ENCODE data around the gene DNER. TPM values are rescaled to one million over a fixed set of nuclear protein-coding genes. Genes with fewer than 3 reads are reported as not detected.

DNER gene
- total and polyA plus RNA-seq, 2 donors (not counting 3 experiments of a cell fraction or from before 2014, with no cell fraction given): 0.01 TPM; not detected in 1

DNA sequence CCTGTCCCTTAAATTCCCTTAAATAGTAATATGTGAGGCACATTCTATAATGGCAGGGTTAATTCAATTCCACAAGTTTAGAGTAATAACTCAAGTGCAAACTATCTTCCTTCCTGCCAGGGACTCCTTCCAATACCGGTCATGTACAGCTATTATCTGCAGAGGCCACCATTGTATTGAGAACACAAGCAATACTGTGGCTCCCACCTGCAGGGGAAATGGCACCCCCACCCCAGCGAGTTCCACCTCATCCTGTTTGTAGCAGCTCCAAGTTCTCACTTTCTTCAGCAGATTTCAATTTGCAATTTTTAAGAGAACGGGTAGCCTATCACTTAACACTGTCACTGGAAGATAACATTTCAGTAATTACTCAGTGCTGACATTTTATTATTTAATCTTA, 271.2 kb downstream of the DNER start:
- no peaks in the 10 kb centered on the region for H3K79me2 ChIP-seq (ENCODE audit: control insufficient read depth, insufficient read depth, low read length)
- FAIRE-seq (no peak), DNase-seq (ENCODE audit: low read depth, low spot score) (peak; percentile 54)
- H3K27me3 ChIP-seq (ENCODE audit: control insufficient read depth in 2 of 2, insufficient read depth in 2 of 2, low read length in 2 of 2): peaks cover 0 to 2% of the 10 kb centered on the region in 2 experiments
- no peak overlapping the region for H3K27ac ChIP-seq (ENCODE audit: insufficient read depth, low read depth, low read length)
- H3K9me1 ChIP-seq (replicated peaks; ENCODE audit: control insufficient read depth, extremely low read depth, insufficient read depth, low read length): no peaks in the 10 kb centered on the region
- ChIA-PET CTCF (interaction anchor here (0.7 to 3.9 kb wide), 7 partner anchors 9 to 1552 kb away, joined by 3 to 33 read pairs (median 10); no protein-coding TSS in a partner anchor), POLR2A (no interaction called here)
- no peaks in the 10 kb centered on the region for H4K20me1 ChIP-seq (replicated peaks; ENCODE audit: control insufficient read depth, extremely low read depth, insufficient read depth, low read length)
- H3K4me3 ChIP-seq (replicated peaks in 1 of 3; ENCODE audit: insufficient read depth in 1 of 3, low read depth in 1 of 3, low read length in 3 of 3): no peak overlapping the region
- H3K4me2 ChIP-seq (ENCODE audit: insufficient read depth, low read length): no peak overlapping the region
- no peaks in the 10 kb centered on the region for H3K36me3 ChIP-seq (ENCODE audit: control insufficient read depth in 2 of 2, extremely low read depth in 1 of 2, insufficient read depth in 2 of 2, low read length in 2 of 2)
- no peak overlapping the region for H2AFZ ChIP-seq (ENCODE audit: low read depth, low read length)
- H3K9ac ChIP-seq (replicated peaks; ENCODE audit: extremely low read depth, insufficient read depth, low read length): no peak overlapping the region
- TF ChIP-seq, protein P1, sequence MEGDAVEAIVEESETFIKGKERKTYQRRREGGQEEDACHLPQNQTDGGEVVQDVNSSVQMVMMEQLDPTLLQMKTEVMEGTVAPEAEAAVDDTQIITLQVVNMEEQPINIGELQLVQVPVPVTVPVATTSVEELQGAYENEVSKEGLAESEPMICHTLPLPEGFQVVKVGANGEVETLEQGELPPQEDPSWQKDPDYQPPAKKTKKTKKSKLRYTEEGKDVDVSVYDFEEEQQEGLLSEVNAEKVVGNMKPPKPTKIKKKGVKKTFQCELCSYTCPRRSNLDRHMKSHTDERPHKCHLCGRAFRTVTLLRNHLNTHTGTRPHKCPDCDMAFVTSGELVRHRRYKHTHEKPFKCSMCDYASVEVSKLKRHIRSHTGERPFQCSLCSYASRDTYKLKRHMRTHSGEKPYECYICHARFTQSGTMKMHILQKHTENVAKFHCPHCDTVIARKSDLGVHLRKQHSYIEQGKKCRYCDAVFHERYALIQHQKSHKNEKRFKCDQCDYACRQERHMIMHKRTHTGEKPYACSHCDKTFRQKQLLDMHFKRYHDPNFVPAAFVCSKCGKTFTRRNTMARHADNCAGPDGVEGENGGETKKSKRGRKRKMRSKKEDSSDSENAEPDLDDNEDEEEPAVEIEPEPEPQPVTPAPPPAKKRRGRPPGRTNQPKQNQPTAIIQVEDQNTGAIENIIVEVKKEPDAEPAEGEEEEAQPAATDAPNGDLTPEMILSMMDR (IDR thresholded peaks at IDR 0.05; ENCODE audit: extremely low read depth in 1 of 2, insufficient read depth in 1 of 2, low read depth in 1 of 2, low read length in 2 of 2): no peak
- peaks cover 8% of the 10 kb centered on the region for H3K4me1 ChIP-seq (ENCODE audit: control insufficient read depth, extremely low read depth, insufficient read depth, low read length)
- H3K9me3 ChIP-seq (replicated peaks; ENCODE audit: control insufficient read depth, insufficient read depth, low read length): no peaks in the 10 kb centered on the region
- intact Hi-C loops (cut with micrococcal nuclease): loop anchor here (10.0 kb wide), 1 partner anchor 1628 kb away; the partner anchor contains the start of gene CCL20
- dilution Hi-C loops (cut with MboI; ENCODE audit: extremely low pct_ligation_motif_present, low sequenced_read_pairs): no loop called here
- BruUV-seq (replicated peaks): no TSS peak

DNA sequence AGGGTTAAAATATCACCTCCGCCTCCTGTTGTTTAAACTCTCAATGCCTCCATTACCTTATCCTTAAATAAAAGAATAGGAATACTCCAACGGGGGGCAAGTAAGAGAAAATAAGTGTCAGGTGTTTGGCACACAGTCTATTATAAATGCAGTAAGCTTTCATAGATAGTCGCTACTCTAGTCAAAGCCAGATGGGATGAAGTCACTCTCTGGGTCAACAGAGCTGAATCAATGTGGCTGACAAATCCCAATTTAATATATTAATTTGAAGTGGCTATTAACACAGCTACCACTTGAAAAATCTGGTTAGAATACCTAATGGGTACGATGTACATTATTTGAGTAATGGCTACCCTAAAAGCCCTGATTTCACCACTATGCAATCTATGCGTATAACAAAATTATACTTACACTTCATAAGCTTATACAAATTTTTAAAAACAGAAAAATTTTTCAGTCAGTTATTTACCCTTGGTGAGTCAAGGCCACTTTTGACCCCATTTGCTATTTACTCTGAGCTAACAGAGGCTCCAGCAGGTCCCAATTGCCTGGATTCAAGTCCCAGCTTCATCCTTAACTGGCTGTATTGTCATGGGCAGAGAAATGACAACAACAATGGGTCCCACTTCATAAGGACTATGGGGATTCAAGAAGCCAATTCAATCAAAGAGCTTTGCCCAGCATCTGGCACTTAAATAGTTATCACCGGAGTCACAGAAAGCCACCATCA, 275.8 kb downstream of the DNER start:
- Histone ChIP-seq H3K27me3 (ENCODE audit: control insufficient read depth in 2 of 2, insufficient read depth in 2 of 2, low read length in 2 of 2) (peaks cover 0 to 2% of the 10 kb centered on the region in 2 experiments), H3K4me1 (ENCODE audit: control insufficient read depth, extremely low read depth, insufficient read depth, low read length) (peaks cover 3% of the 10 kb centered on the region), H3K4me2 (ENCODE audit: insufficient read depth, low read length) (no peak overlapping the region), H3K79me2 (ENCODE audit: control insufficient read depth, insufficient read depth, low read length) (no peaks in the 10 kb centered on the region), H3K9me1 (replicated peaks; ENCODE audit: control insufficient read depth, extremely low read depth, insufficient read depth, low read length) (no peaks in the 10 kb centered on the region), H2AFZ (ENCODE audit: low read depth, low read length) (no peak overlapping the region), H3K4me3 (replicated peaks in 1 of 3; ENCODE audit: insufficient read depth in 1 of 3, low read depth in 1 of 3, low read length in 3 of 3) (no peak overlapping the region), H3K36me3 (ENCODE audit: control insufficient read depth in 2 of 2, extremely low read depth in 1 of 2, insufficient read depth in 2 of 2, low read length in 2 of 2) (no peaks in the 10 kb centered on the region), H4K20me1 (replicated peaks; ENCODE audit: control insufficient read depth, extremely low read depth, insufficient read depth, low read length) (no peaks in the 10 kb centered on the region), H3K9ac (replicated peaks; ENCODE audit: extremely low read depth, insufficient read depth, low read length) (no peak overlapping the region), H3K9me3 (replicated peaks; ENCODE audit: control insufficient read depth, insufficient read depth, low read length) (no peaks in the 10 kb centered on the region), H3K27ac (ENCODE audit: insufficient read depth, low read depth, low read length) (no peak overlapping the region)
- intact Hi-C loops (cut with micrococcal nuclease): loop anchor here (10.0 kb wide), 2 partner anchors 1504 to 1554 kb away; no protein-coding TSS in a partner anchor
- dilution Hi-C loops (cut with MboI; ENCODE audit: extremely low pct_ligation_motif_present, low sequenced_read_pairs): no loop called here
- POLR2A ChIA-PET: no interaction called here
- DNase-seq (ENCODE audit: low read depth, low spot score) (no peak), FAIRE-seq (no peak)
- CTCF ChIA-PET: interaction anchor here (0.9 to 3.0 kb wide), 2 partner anchors 7 to 148 kb away, joined by 3 to 14 read pairs; no protein-coding TSS in a partner anchor
- TF ChIP-seq MYC (IDR thresholded peaks at IDR 0.05; ENCODE audit: low read depth, low read length) (no peak), EZH2 (IDR thresholded peaks at IDR 0.05; ENCODE audit: borderline replicate concordance, low read depth, low read length, severe bottlenecking) (no peak), JUN (IDR thresholded peaks at IDR 0.05; ENCODE audit: borderline replicate concordance, insufficient read depth, insufficient read length, low read depth) (no peak), FOS (IDR thresholded peaks at IDR 0.05; ENCODE audit: borderline replicate concordance, insufficient read depth, low read length) (no peak), POLR2A (IDR thresholded peaks at IDR 0.05; ENCODE audit: low read depth, low read length) (no peak), GATA2 (IDR thresholded peaks at IDR 0.05; ENCODE audit: insufficient read depth, insufficient read length, low read depth, low read length) (no peak), POLR2AphosphoS5 (IDR thresholded peaks at IDR 0.05; ENCODE audit: insufficient read depth, low read depth, low read length) (no peak)
- TF ChIP-seq, protein P1 (IDR thresholded peaks at IDR 0.05; ENCODE audit: extremely low read depth in 1 of 2, insufficient read depth in 1 of 2, low read depth in 1 of 2, low read length in 2 of 2): no peak
- TF ChIP-seq, protein P2, sequence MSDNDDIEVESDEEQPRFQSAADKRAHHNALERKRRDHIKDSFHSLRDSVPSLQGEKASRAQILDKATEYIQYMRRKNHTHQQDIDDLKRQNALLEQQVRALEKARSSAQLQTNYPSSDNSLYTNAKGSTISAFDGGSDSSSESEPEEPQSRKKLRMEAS (IDR thresholded peaks at IDR 0.05; ENCODE audit: insufficient read depth, insufficient read length): no peak
- no TSS peak for BruUV-seq (replicated peaks)
